Tibial nerve (tissue), 4 donors: ENCODE results near the gene HEATR3. TPM values are rescaled to one million over a fixed set of nuclear protein-coding genes. Genes with fewer than 3 reads are reported as not detected.
A peak's percentile ranks its signal among the peaks of the same experiment; 100 is the strongest.

Experiments used
- DNase-seq, 2 donors: peaks; one replicate each; pipeline ENCODE4 v3.0.0-alpha.2; 2019; ENCODE audit warnings: low spot score in 2 of 2
- H3K27ac ChIP-seq, 4 donors: fragments of 200-600 bp; sonication (generic) in 3 of 4; one replicate each; pipeline ENCODE4 v1.5.1; 2017 to 2019; ENCODE audit warnings: mild to moderate bottlenecking in 1 of 4
- H3K27me3 ChIP-seq, 2 donors: fragments of 200-600 bp; sonication (generic) in 1 of 2; one replicate each; pipeline versions ENCODE4 v1.5.1 to v1.6.0; 2017 to 2019
- H3K36me3 ChIP-seq, 3 donors: fragments of 200-600 bp; sonication (generic); one replicate each; pipeline ENCODE4 v1.5.1; 2018 to 2019
- H3K4me1 ChIP-seq, 4 donors: fragments of 200-600 bp; sonication (generic) in 3 of 4; one replicate each; pipeline ENCODE4 v1.5.1; 2017 to 2019
- H3K4me3 ChIP-seq, 4 donors: fragments of 200-600 bp; sonication (generic) in 3 of 4; one replicate each; pipeline ENCODE4 v1.5.1; 2017 to 2019; ENCODE audit warnings: mild to moderate bottlenecking in 1 of 4, moderate library complexity in 1 of 4
- H3K9me3 ChIP-seq, 4 donors: fragments of 200-600 bp; sonication (generic) in 3 of 4; one replicate each; pipeline ENCODE4 v1.5.1; 2017 to 2019
- EP300 ChIP-seq, 2 donors: sonication (generic); formaldehyde crosslinking; IDR thresholded peaks; one replicate each; pipeline ENCODE4 v1.6.1; 2017; ENCODE audit warnings: antibody characterized with exemption in 2 of 2, mild to moderate bottlenecking in 1 of 2
- POLR2A ChIP-seq, 2 donors: fragments of 450-650 bp; IDR thresholded peaks; one replicate each; pipeline ENCODE4 v1.6.1; 2017; ENCODE audit warnings: antibody characterized with exemption in 2 of 2, mild to moderate bottlenecking in 2 of 2, moderate library complexity in 2 of 2
- WGBS, 2 donors: methylation state at CpG; one replicate each; pipeline ENCODE4 v1.1.5; 2018; 5-methylcytosine and 5-hydroxymethylcytosine counted together
- total RNA-seq, 4 donors: library from RNA; depleted of rRNA; stranded (reverse); fragments of >200 nt; gene quantifications; one replicate each; pipeline ENCODE4 v1.1.0, GENCODE V29; 2016
- TF ChIP-seq, protein P1 (sequence below), 5 experiments: fragments of 200-600 bp in 3 of 5; fragments of 450-650 bp in 2 of 5; sonication (generic) in 3 of 5; IDR thresholded peaks; one replicate each; pipeline ENCODE4 v1.5.1; 2016 to 2019; ENCODE audit warnings: antibody characterized with exemption in 5 of 5, mild to moderate bottlenecking in 3 of 5, moderate library complexity in 2 of 5

Gene HEATR3
- total RNA-seq, 4 donors from 2014 or later = 24.1 to 62.7 (median 38.9) TPM

DNA sequence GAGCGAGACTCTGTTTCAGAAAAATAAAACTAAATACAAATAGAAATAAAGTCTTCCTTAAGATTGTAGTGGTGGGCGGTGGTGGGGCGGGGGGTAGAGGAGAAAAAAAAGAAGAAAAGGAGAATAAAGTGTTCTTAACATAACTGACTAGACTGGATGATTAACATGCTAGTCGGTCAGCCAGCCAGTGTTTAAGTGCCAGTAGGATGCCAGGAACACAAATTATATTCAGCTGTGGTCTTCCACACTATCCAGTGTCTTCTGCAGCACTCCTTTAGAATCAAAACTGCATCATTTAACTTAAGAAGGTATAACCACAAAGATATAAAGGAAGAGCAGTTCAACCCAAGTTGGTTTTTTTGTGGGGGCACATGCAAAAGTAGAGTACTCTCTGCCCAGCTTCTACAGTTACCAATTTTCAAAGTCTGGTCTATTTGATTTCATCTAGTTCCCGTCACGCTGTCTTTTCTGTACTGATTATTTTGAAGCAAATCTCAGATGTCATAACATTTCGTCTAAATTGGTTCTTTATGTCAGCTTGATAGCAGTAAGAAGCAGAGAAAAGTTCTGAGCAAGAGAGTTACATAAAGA is 15.8 kb downstream of the HEATR3 start:
- H3K9me3 ChIP-seq = no peaks in the 10 kb centered on the region
- WGBS, 2 donors = 77 to 81% methylated on average over 7 of the region's 7 CpGs
- no peak for DNase-seq
- peaks cover 0 to 87% (median 4%) of the 10 kb centered on the region in 3 donors for H3K36me3 ChIP-seq
- no peak overlapping the region for H3K4me3 ChIP-seq
- no peaks in the 10 kb centered on the region for H3K4me1 ChIP-seq
- H3K27me3 ChIP-seq = no peaks in the 10 kb centered on the region
- no peak overlapping the region for H3K27ac ChIP-seq
- no peak for TF ChIP-seq POLR2A (IDR thresholded peaks at IDR 0.05)
- TF ChIP-seq, protein P1, sequence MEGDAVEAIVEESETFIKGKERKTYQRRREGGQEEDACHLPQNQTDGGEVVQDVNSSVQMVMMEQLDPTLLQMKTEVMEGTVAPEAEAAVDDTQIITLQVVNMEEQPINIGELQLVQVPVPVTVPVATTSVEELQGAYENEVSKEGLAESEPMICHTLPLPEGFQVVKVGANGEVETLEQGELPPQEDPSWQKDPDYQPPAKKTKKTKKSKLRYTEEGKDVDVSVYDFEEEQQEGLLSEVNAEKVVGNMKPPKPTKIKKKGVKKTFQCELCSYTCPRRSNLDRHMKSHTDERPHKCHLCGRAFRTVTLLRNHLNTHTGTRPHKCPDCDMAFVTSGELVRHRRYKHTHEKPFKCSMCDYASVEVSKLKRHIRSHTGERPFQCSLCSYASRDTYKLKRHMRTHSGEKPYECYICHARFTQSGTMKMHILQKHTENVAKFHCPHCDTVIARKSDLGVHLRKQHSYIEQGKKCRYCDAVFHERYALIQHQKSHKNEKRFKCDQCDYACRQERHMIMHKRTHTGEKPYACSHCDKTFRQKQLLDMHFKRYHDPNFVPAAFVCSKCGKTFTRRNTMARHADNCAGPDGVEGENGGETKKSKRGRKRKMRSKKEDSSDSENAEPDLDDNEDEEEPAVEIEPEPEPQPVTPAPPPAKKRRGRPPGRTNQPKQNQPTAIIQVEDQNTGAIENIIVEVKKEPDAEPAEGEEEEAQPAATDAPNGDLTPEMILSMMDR (IDR thresholded peaks at IDR 0.05) = no peak
- TF ChIP-seq EP300 (IDR thresholded peaks at IDR 0.05) = no peak

- Histone ChIP-seq H3K27ac (no peak overlapping the region), H3K36me3 (peaks cover 4 to 90% (median 11%) of the 10 kb centered on the region in 3 donors), H3K9me3 (no peaks in the 10 kb centered on the region), H3K4me3 (no peak overlapping the region), H3K4me1 (no peaks in the 10 kb centered on the region), H3K27me3 (no peaks in the 10 kb centered on the region)
- DNase-seq = no peak
- TF ChIP-seq POLR2A (IDR thresholded peaks at IDR 0.05) (no peak), EP300 (IDR thresholded peaks at IDR 0.05) (no peak)
- TF ChIP-seq, protein P1 (IDR thresholded peaks at IDR 0.05) = no peak
- 85 to 87% methylated on average over 8 of the region's 8 CpGs for WGBS, 2 donors
Measured at GRCh38 chr16:50083996-50084395, 18.2 kb downstream of the HEATR3 start.

- 96 to 97% methylated on average over 6 of the region's 6 CpGs for WGBS, 2 donors
- TF ChIP-seq EP300 (IDR thresholded peaks at IDR 0.05) = no peak
- TF ChIP-seq, protein P1 (IDR thresholded peaks at IDR 0.05) = no peak
- TF ChIP-seq POLR2A (IDR thresholded peaks at IDR 0.05) = no peak
Measured at GRCh38 chr16:50086176-50086575, 20.4 kb downstream of the HEATR3 start.

GRCh38 chr16:50088302-50088701 is 22.5 kb downstream of the HEATR3 start:
- TF ChIP-seq, protein P1 (IDR thresholded peaks at IDR 0.05) = no peak
- TF ChIP-seq POLR2A (IDR thresholded peaks at IDR 0.05) = no peak
- Histone ChIP-seq H3K27ac (no peak overlapping the region), H3K4me1 (no peaks in the 10 kb centered on the region), H3K4me3 (no peak overlapping the region), H3K9me3 (no peaks in the 10 kb centered on the region), H3K27me3 (no peaks in the 10 kb centered on the region), H3K36me3 (peaks cover 4 to 91% (median 11%) of the 10 kb centered on the region in 3 donors)
- 76 to 81% methylated on average over 3 of the region's 3 CpGs for WGBS, 2 donors
- no peak for DNase-seq

More at GRCh38 chr16:50086176-50086575, 20.4 kb downstream of the HEATR3 start:
- Histone ChIP-seq H3K27me3 (no peaks in the 10 kb centered on the region), H3K4me1 (no peaks in the 10 kb centered on the region), H3K9me3 (no peaks in the 10 kb centered on the region), H3K27ac (no peak overlapping the region), H3K4me3 (no peak overlapping the region), H3K36me3 (peaks cover 4 to 89% (median 11%) of the 10 kb centered on the region in 3 donors)
- DNase-seq = no peak

GRCh38 chr16:50092891-50093290 is 27.1 kb downstream of the HEATR3 start:
- Histone ChIP-seq H3K4me1 (no peaks in the 10 kb centered on the region), H3K36me3 (peaks cover 0 to 68% (median 3%) of the 10 kb centered on the region in 3 donors), H3K4me3 (no peak overlapping the region), H3K27ac (peak overlapping the region in 2 of 4 donors; percentile 37 to 75), H3K9me3 (no peaks in the 10 kb centered on the region), H3K27me3 (no peaks in the 10 kb centered on the region)
- DNase-seq = no peak
- WGBS, 2 donors = 80 to 83% methylated on average over 6 of the region's 6 CpGs
- TF ChIP-seq, protein P1 (IDR thresholded peaks at IDR 0.05) = no peak
- TF ChIP-seq EP300 (IDR thresholded peaks at IDR 0.05) (no peak), POLR2A (IDR thresholded peaks at IDR 0.05) (no peak)
